GM19035 (cell line): ENCODE data around the gene SPOP.

Experiments
- ATAC-seq: cut with Tn5 transposase; IDR thresholded peaks from one replicate; pipeline ENCODE4 v1.9.1; 2021; ENCODE audit not compliant: unreplicated experiment

Gene SPOP

GRCh38 chr17:49618028-49618611 is 59.8 kb downstream of the SPOP start:
- no peak for ATAC-seq

GRCh38 chr17:49616601-49617131 is 61.2 kb downstream of the SPOP start:
- no peak for ATAC-seq

GRCh38 chr17:49616086-49616485 is 61.8 kb downstream of the SPOP start:
- no peak for ATAC-seq

- no peak for ATAC-seq
Measured at GRCh38 chr17:49613182-49613800, 64.6 kb downstream of the SPOP start.

GRCh38 chr17:49612726-49613125 is 65.2 kb downstream of the SPOP start:
- ATAC-seq = no peak

- ATAC-seq = no peak
Measured at GRCh38 chr17:49610883-49611584, 66.9 kb downstream of the SPOP start.

GRCh38 chr17:49604314-49604869 is 73.5 kb downstream of the SPOP start:
- ATAC-seq = no peak

GRCh38 chr17:49603720-49604119 is 74.2 kb downstream of the SPOP start:
- ATAC-seq = no peak

GRCh38 chr17:49603238-49603637 is 74.7 kb downstream of the SPOP start:
- ATAC-seq = no peak

- ATAC-seq = no peak
Measured at GRCh38 chr17:49602783-49603182, 75.1 kb downstream of the SPOP start.

- no peak for ATAC-seq
Measured at GRCh38 chr17:49600949-49601348, 76.9 kb downstream of the SPOP start.

- no peak for ATAC-seq
Measured at GRCh38 chr17:49598918-49599317, 79.0 kb downstream of the SPOP start.

GRCh38 chr17:49597928-49598655 is 79.8 kb downstream of the SPOP start:
- no peak for ATAC-seq

- no peak for ATAC-seq
Measured at GRCh38 chr17:49597436-49597835, 80.5 kb downstream of the SPOP start.

- no peak for ATAC-seq
Measured at GRCh38 chr17:49596613-49597244, 81.2 kb downstream of the SPOP start.

- no peak for ATAC-seq
Measured at GRCh38 chr17:49595980-49596379, 81.9 kb downstream of the SPOP start.

- ATAC-seq = no peak
Measured at GRCh38 chr17:49595328-49595727, 82.6 kb downstream of the SPOP start.

- ATAC-seq = no peak
Measured at GRCh38 chr17:49592263-49592662, 85.6 kb downstream of the SPOP start.

- no peak for ATAC-seq
Measured at GRCh38 chr17:49590874-49591273, 87.0 kb downstream of the SPOP start.

GRCh38 chr17:49589577-49589927 is 88.3 kb downstream of the SPOP start:
- no peak for ATAC-seq
